ENCODE data around the gene ELF5.

DNA sequence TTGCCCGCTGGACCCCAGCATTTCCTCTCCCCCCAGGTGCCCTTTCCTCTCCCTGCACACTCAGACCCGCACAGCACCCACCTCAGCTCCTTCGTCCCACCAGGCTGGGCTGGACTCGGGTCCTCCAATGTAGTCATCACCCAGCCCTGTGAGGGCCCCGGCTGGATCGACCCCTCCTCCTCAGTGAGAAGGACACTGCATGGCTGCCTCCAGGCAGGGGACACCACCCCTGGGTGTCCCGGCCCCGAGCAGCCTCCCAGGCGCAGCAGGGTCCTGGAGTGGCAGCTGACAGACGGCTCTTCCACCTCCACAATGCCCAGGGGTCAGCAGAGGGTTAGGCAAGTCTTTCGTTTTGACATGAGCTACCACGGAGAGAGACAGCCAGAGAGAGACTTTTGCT, 11.1 kb upstream of the ELF5 start:
- TF ChIP-seq CTCF (IDR thresholded peaks at IDR 0.05) (no peak), EP300 (IDR thresholded peaks at IDR 0.05; ENCODE audit: low read depth) (no peak)

All from transverse colon (tissue), 3 donors.